ENCODE data around the gene MTHFD1L.

- TF ChIP-seq POLR2A (IDR thresholded peaks at IDR 0.05), result no peak
- TF ChIP-seq, protein P1, sequence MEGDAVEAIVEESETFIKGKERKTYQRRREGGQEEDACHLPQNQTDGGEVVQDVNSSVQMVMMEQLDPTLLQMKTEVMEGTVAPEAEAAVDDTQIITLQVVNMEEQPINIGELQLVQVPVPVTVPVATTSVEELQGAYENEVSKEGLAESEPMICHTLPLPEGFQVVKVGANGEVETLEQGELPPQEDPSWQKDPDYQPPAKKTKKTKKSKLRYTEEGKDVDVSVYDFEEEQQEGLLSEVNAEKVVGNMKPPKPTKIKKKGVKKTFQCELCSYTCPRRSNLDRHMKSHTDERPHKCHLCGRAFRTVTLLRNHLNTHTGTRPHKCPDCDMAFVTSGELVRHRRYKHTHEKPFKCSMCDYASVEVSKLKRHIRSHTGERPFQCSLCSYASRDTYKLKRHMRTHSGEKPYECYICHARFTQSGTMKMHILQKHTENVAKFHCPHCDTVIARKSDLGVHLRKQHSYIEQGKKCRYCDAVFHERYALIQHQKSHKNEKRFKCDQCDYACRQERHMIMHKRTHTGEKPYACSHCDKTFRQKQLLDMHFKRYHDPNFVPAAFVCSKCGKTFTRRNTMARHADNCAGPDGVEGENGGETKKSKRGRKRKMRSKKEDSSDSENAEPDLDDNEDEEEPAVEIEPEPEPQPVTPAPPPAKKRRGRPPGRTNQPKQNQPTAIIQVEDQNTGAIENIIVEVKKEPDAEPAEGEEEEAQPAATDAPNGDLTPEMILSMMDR (IDR thresholded peaks at IDR 0.05), result no peak
Measured at GRCh38 chr6:151004383-151005024, 139.0 kb downstream of the MTHFD1L start.
